Hematopoietic multipotent progenitor cell treated with erythropoietin and hydrocortisone succinate and interleukin-3 and kit ligand, for 17 days (in vitro differentiated cells): Measurements from ENCODE around the gene GPR37.

ENCODE experiments used
- DNase-seq: peaks from one replicate; pipeline ENCODE4 v3.0.0-alpha.2; 2015; ENCODE audit warnings: low spot score

Gene GPR37

GRCh38 chr7:124779620-124780019 is 14.0 kb upstream of the GPR37 start:
- DNase-seq: no peak

- no peak for DNase-seq
These were observed 13.6 kb upstream of the GPR37 start for GRCh38 chr7:124779194-124779593.

GRCh38 chr7:124777268-124777667 is 11.7 kb upstream of the GPR37 start:
- DNase-seq: no peak

- DNase-seq: no peak
These were observed 10.6 kb upstream of the GPR37 start for GRCh38 chr7:124776153-124776552.

- DNase-seq: no peak
These were observed 9.8 kb upstream of the GPR37 start for GRCh38 chr7:124775422-124775821.

GRCh38 chr7:124773938-124774337 is 8.3 kb upstream of the GPR37 start:
- DNase-seq: no peak

- no peak for DNase-seq
These were observed 7.7 kb upstream of the GPR37 start for GRCh38 chr7:124773339-124773738.

GRCh38 chr7:124769136-124769535 is 3.5 kb upstream of the GPR37 start:
- DNase-seq: no peak

GRCh38 chr7:124768525-124768924 is 2.9 kb upstream of the GPR37 start:
- no peak for DNase-seq

GRCh38 chr7:124764847-124765400 is 668 bp downstream of the GPR37 start:
- no peak for DNase-seq

- no peak for DNase-seq
These were observed 1.3 kb downstream of the GPR37 start for GRCh38 chr7:124764051-124764846.

GRCh38 chr7:124762611-124763143 is 2.9 kb downstream of the GPR37 start:
- DNase-seq: no peak

- no peak for DNase-seq
These were observed 4.4 kb downstream of the GPR37 start for GRCh38 chr7:124761164-124761715.

- DNase-seq: no peak
These were observed 7.3 kb downstream of the GPR37 start for GRCh38 chr7:124758327-124758726.

GRCh38 chr7:124754576-124755268 is 10.9 kb downstream of the GPR37 start:
- DNase-seq: no peak

GRCh38 chr7:124752310-124752709 is 13.3 kb downstream of the GPR37 start:
- DNase-seq: no peak

GRCh38 chr7:124751027-124751426 is 14.6 kb downstream of the GPR37 start:
- no peak for DNase-seq

- DNase-seq: no peak
These were observed 18.5 kb downstream of the GPR37 start for GRCh38 chr7:124747072-124747471.

- DNase-seq: no peak
These were observed 27.0 kb downstream of the GPR37 start for GRCh38 chr7:124738639-124739038.

GRCh38 chr7:124737760-124738300 is 27.8 kb downstream of the GPR37 start:
- DNase-seq: no peak

GRCh38 chr7:124728610-124729009 is 37.0 kb downstream of the GPR37 start:
- DNase-seq: no peak

GRCh38 chr7:124724507-124725192 is 40.9 kb downstream of the GPR37 start:
- no peak for DNase-seq
